ENCODE results near the gene USP15. TPM values are rescaled to one million over a fixed set of nuclear protein-coding genes. Genes with fewer than 3 reads are reported as not detected.

Gene USP15
- total RNA-seq, 1 experiment from 2014 or later: 35.3 TPM

DNA sequence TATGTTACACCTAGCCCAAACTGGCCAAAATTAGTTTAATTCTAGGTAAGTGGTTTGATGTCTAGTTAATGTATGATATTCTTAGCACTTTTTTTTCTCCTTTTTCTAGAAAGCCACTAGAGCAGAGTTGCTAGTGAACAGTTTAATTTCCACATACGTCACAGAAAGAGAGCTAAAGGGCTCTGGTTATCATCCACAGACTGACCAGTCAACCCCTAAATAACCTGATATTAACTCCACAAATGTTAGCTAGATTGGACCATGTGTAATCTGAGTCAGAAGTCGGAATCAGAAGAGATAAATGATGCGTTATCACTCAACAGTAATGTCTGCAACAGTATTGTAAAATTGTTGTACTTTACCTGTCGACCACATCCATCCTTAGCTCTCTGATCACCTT, 74.9 kb downstream of the USP15 start:
- DNase-seq: no peak
- Histone ChIP-seq H3K56ac (ENCODE audit: insufficient read length, low read depth, low read length) (no peak overlapping the region), H4K91ac (ENCODE audit: insufficient read length, low read depth, low read length) (no peak overlapping the region), H3K4me2 (ENCODE audit: insufficient read depth, insufficient read length, low read length) (no peak overlapping the region), H4K20me1 (ENCODE audit: control insufficient read depth, insufficient read depth, insufficient read length) (no peaks in the 10 kb centered on the region), H3K4ac (ENCODE audit: low read depth, low read length) (no peak overlapping the region), H3K14ac (ENCODE audit: insufficient read depth, low read length) (no peak overlapping the region), H3K23ac (ENCODE audit: insufficient read length, low read depth, low read length) (no peak overlapping the region), H2AFZ (ENCODE audit: low read length) (no peak overlapping the region), H2AK5ac (ENCODE audit: insufficient read length, low read length) (no peak overlapping the region), H3K9me3 (ENCODE audit: control insufficient read depth, low read depth, low read length) (no peaks in the 10 kb centered on the region), H3K79me1 (ENCODE audit: insufficient read depth, low read depth, low read length, poor library complexity, severe bottlenecking) (no peaks in the 10 kb centered on the region), H3K23me2 (ENCODE audit: insufficient read length, low read depth, low read length, poor library complexity, severe bottlenecking) (no peaks in the 10 kb centered on the region), H4K8ac (replicated peaks; ENCODE audit: insufficient read length, low read depth, low read length) (no peak overlapping the region), H2BK5ac (ENCODE audit: insufficient read length, low read length) (no peak overlapping the region), H3K18ac (ENCODE audit: insufficient read length, low read depth, low read length) (no peak overlapping the region), H3K79me2 (ENCODE audit: insufficient read depth, low read length) (no peaks in the 10 kb centered on the region), H2BK15ac (ENCODE audit: low read depth, low read length) (no peak overlapping the region), H3K27ac (ENCODE audit: insufficient read length, low read depth, low read length) (no peak overlapping the region), H3K4me1 (ENCODE audit: insufficient read depth, low read length) (no peaks in the 10 kb centered on the region), H2BK12ac (ENCODE audit: insufficient read length, low read depth, low read length) (no peak overlapping the region), H2BK120ac (ENCODE audit: low read depth, low read length, poor library complexity, severe bottlenecking) (no peak overlapping the region), H2BK20ac (ENCODE audit: low read depth, low read length, poor library complexity, severe bottlenecking) (no peak overlapping the region), H3T11ph (ENCODE audit: low read length) (no peak overlapping the region), H3K9ac (ENCODE audit: extremely low read depth, insufficient read length, low read length) (no peak overlapping the region), H4K5ac (ENCODE audit: insufficient read length, low read depth, low read length) (no peak overlapping the region), H3K27me3 (ENCODE audit: insufficient read depth, low read length) (no peaks in the 10 kb centered on the region)
- no CpG with 5 or more reads among the region's 4 CpGs for WGBS (ENCODE audit: extremely low coverage, insufficient read length, low lambda C conversion rate)
- Mint-ChIP-seq H3K36me3 (ENCODE audit: insufficient read depth in 1 of 3, low read depth in 3 of 3) (peaks cover 13 to 17% (median 14%) of the 10 kb centered on the region in 3 experiments), H3K9me3 (peaks cover 9% of the 10 kb centered on the region in 2 experiments), H3K4me1 (no peaks in the 10 kb centered on the region), H3K27ac (no peak overlapping the region), H3K27me3 (ENCODE audit: low read depth) (no peaks in the 10 kb centered on the region), H3K4me3 (no peak overlapping the region)
- TF ChIP-seq, protein P1, sequence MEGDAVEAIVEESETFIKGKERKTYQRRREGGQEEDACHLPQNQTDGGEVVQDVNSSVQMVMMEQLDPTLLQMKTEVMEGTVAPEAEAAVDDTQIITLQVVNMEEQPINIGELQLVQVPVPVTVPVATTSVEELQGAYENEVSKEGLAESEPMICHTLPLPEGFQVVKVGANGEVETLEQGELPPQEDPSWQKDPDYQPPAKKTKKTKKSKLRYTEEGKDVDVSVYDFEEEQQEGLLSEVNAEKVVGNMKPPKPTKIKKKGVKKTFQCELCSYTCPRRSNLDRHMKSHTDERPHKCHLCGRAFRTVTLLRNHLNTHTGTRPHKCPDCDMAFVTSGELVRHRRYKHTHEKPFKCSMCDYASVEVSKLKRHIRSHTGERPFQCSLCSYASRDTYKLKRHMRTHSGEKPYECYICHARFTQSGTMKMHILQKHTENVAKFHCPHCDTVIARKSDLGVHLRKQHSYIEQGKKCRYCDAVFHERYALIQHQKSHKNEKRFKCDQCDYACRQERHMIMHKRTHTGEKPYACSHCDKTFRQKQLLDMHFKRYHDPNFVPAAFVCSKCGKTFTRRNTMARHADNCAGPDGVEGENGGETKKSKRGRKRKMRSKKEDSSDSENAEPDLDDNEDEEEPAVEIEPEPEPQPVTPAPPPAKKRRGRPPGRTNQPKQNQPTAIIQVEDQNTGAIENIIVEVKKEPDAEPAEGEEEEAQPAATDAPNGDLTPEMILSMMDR (conservative IDR thresholded peaks at IDR 0.05): no peak
